ENCODE measurements around the gene DLL4.

- TF ChIP-seq CTCF (conservative IDR thresholded peaks at IDR 0.05; ENCODE audit: low read length) (no peak), EZH2phosphoT487 (IDR thresholded peaks at IDR 0.05; ENCODE audit: borderline replicate concordance, low read depth, low read length) (no peak)
Observed at GRCh38 chr15:40960925-40961324, 31.8 kb downstream of the DLL4 start.
